Thymus (tissue), 11 donors: Measurements from ENCODE around the gene CCDC201. TPM values are rescaled to one million over a fixed set of nuclear protein-coding genes. Genes with fewer than 3 reads are reported as not detected.

ENCODE experiments used
- DNase-seq, 9 donors: peaks; one replicate each; pipeline ENCODE4 v3.0.0-alpha.2; 2013; ENCODE audit warnings: low spot score in 9 of 9, low read depth in 6 of 9, missing footprints in 1 of 9
- H3K27ac ChIP-seq, 2 donors: one replicate each; pipeline ENCODE4 v1.5.1; 2013; ENCODE audit warnings: control low read depth in 1 of 2, low read depth in 1 of 2, low read length in 1 of 2, mild to moderate bottlenecking in 1 of 2, moderate library complexity in 1 of 2
- H3K27me3 ChIP-seq, 2 donors: one replicate each; pipeline ENCODE4 v1.5.1; 2013; ENCODE audit warnings: low read length in 1 of 2; ENCODE audit not compliant: control insufficient read depth in 2 of 2, insufficient read depth in 1 of 2
- H3K36me3 ChIP-seq, 2 donors: one replicate each; pipeline ENCODE4 v1.5.1; 2013; ENCODE audit warnings: low read length in 1 of 2, mild to moderate bottlenecking in 1 of 2, moderate library complexity in 1 of 2; ENCODE audit not compliant: control insufficient read depth in 2 of 2, insufficient read depth in 2 of 2
- H3K4me1 ChIP-seq, 2 donors: one replicate each; pipeline ENCODE4 v1.5.1; 2013; ENCODE audit warnings: low read length in 2 of 2; ENCODE audit not compliant: control insufficient read depth in 2 of 2, insufficient read depth in 2 of 2
- H3K4me3 ChIP-seq, 2 donors: one replicate each; pipeline ENCODE4 v1.5.1; 2013; ENCODE audit warnings: low read length in 2 of 2, control low read depth in 1 of 2, mild to moderate bottlenecking in 1 of 2
- H3K9me3 ChIP-seq, 2 donors: one replicate each; pipeline ENCODE4 v1.5.1; 2013; ENCODE audit warnings: low read length in 1 of 2, mild to moderate bottlenecking in 1 of 2; ENCODE audit not compliant: control insufficient read depth in 2 of 2, insufficient read depth in 1 of 2
- WGBS: extraction: QIAGEN DNeasy Blood & Tissue Kit; methylation state at CpG from one replicate; pipeline ENCODE4 v1.1.7; 2013; 5-methylcytosine and 5-hydroxymethylcytosine counted together
- polyA plus RNA-seq: library from polyadenylated mRNA; stranded (reverse); fragments of 200-250 nt; gene quantifications from one replicate; pipeline ENCODE4 v1.2.3, GENCODE V29; 2013
- total RNA-seq: library from RNA; stranded (reverse); fragments of 120-200 nt; gene quantifications from one replicate; pipeline ENCODE4 v1.2.4, GENCODE V29; 2013
- donor health status: healthy.

Gene CCDC201
- total and polyA plus RNA-seq, 2 donors: under 0.01 to 0.09 TPM

DNA sequence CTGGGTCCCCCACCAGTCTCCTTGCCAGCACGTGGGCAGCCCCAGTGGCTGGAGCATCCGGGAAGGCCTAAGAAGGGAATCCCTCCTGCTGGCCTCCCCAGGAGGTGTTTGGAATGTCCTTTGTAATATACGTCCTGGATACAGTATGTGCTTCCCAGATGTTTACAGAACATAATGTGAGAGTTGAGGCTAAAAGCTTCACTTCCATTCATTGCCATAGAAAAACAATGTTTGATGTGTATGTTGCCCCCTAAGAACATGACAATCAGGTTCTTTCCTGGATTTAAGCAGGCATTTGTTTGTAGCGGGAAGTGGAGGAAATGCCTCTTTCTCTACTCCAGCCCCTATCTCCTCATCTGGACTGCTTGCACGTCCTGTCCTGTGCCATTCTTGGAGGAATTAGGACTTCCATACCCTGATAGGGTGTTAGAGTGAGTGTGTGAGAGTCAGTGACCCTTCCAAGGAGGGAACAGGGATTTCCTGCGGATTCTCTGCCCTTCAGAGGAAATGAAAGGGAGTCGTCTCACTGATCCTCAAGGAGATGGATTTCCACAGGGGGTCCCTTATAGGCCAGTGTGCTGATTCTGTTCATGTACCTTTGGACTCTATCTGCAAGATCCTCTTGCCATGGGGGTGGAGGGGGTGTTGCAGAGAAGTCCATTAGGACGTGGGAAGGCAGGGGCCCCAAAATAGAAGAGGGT lies 16.6 kb upstream of the CCDC201 start:
- WGBS: 54% methylated on average over 8 of the region's 8 CpGs
- Histone ChIP-seq H3K36me3 (no peaks in the 10 kb centered on the region), H3K27ac (no peak overlapping the region), H3K9me3 (no peaks in the 10 kb centered on the region), H3K4me1 (no peaks in the 10 kb centered on the region), H3K27me3 (peaks cover 26 to 45% of the 10 kb centered on the region in 2 donors), H3K4me3 (no peak overlapping the region)
- DNase-seq: no peak

- Histone ChIP-seq H3K27me3 (peaks cover 26 to 45% of the 10 kb centered on the region in 2 donors), H3K27ac (no peak overlapping the region), H3K4me3 (no peak overlapping the region)
Observed at GRCh38 chr7:45888993-45889366, 16.1 kb upstream of the CCDC201 start.

GRCh38 chr7:45888185-45888992 lies 15.5 kb upstream of the CCDC201 start, which contains the start of gene IGFBP1:
Gene IGFBP1 (plus strand): TSS chr7:45888488. CDS start chr7:45888653, 165 bp downstream.
- no peaks in the 10 kb centered on the region for H3K9me3 ChIP-seq
- no peak within 1 kb of the TSS for H3K27ac ChIP-seq
- H3K4me3 ChIP-seq: no peak within 1 kb of the TSS
- 6% methylated on average over 73 of the region's 73 CpGs for WGBS
- H3K4me1 ChIP-seq: no peaks in the 10 kb centered on the region
- DNase-seq: no peak
- no peaks in the 10 kb centered on the region for H3K36me3 ChIP-seq
- H3K27me3 ChIP-seq: peaks cover 26 to 45% of the 10 kb centered on the region in 2 donors

More at GRCh38 chr7:45888993-45889366, 16.1 kb upstream of the CCDC201 start:
- DNase-seq: no peak
- Histone ChIP-seq H3K36me3 (no peaks in the 10 kb centered on the region), H3K4me1 (no peaks in the 10 kb centered on the region), H3K9me3 (no peaks in the 10 kb centered on the region)
- WGBS: 11% methylated on average over 14 of the region's 14 CpGs

GRCh38 chr7:45886931-45887667 lies 14.2 kb upstream of the CCDC201 start:
- Histone ChIP-seq H3K27me3 (peaks cover 26 to 45% of the 10 kb centered on the region in 2 donors), H3K27ac (no peak overlapping the region), H3K4me3 (no peak overlapping the region), H3K36me3 (no peaks in the 10 kb centered on the region), H3K4me1 (no peaks in the 10 kb centered on the region), H3K9me3 (no peaks in the 10 kb centered on the region)
- WGBS: 95% methylated on average over 5 of the region's 5 CpGs
- no peak for DNase-seq

- no peak overlapping the region for H3K4me3 ChIP-seq
- no peaks in the 10 kb centered on the region for H3K36me3 ChIP-seq
- H3K4me1 ChIP-seq: no peaks in the 10 kb centered on the region
- WGBS: 94% methylated on average over 7 of the region's 7 CpGs
- H3K27me3 ChIP-seq: peaks cover 26 to 41% of the 10 kb centered on the region in 2 donors
- H3K27ac ChIP-seq: no peak overlapping the region
- no peaks in the 10 kb centered on the region for H3K9me3 ChIP-seq
- DNase-seq: no peak
Observed at GRCh38 chr7:45885264-45885882, 12.5 kb upstream of the CCDC201 start.

DNA sequence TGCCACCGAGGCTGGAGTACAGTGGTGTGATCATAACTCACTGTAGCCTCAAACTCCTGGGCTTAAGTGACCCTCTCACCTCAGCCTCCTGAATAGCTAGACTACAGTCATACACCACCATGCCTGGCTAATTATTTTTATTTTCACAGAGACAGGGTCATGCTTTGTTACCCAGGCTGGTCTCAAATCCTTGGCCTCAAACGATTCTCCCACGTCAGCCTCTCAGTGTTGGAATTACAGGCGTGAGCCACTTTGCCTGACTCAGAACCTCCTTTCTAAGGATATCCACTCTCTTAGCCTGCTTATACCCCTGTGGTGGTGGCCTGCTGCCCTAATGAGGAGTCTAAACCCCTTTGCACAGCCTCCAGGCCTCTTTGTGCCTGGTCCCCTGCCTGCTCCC lies 11.3 kb upstream of the CCDC201 start:
- no peak for DNase-seq
- Histone ChIP-seq H3K9me3 (no peaks in the 10 kb centered on the region), H3K36me3 (no peaks in the 10 kb centered on the region), H3K4me3 (no peak overlapping the region), H3K27ac (no peak overlapping the region), H3K4me1 (no peaks in the 10 kb centered on the region), H3K27me3 (peaks cover 19 to 28% of the 10 kb centered on the region in 2 donors)
- whole genome bisulfite sequencing: 91% methylated on average over 4 of the region's 4 CpGs

DNA sequence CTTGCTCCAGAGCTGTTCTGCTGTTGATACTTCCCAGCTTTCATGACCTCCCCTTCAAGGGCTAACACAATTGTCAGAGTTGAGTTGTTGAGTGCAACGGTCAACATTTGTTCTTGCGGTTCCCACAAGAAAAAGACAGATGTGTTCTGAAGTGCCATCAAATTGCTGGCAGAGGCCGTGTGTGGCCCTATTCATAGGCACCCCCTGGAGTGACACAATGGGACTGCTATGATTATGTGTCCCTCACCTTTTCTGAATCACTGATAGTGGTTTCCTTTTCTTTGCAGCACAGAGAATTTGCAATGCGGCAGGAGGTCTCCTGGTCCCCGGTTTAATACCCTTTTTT lies 9.6 kb upstream of the CCDC201 start:
- Histone ChIP-seq H3K4me3 (no peak overlapping the region), H3K27ac (no peak overlapping the region), H3K27me3 (peaks cover 3 to 12% of the 10 kb centered on the region in 2 donors), H3K36me3 (no peaks in the 10 kb centered on the region), H3K9me3 (no peaks in the 10 kb centered on the region), H3K4me1 (no peaks in the 10 kb centered on the region)
- 79% methylated on average over 5 of the region's 5 CpGs for WGBS
- no peak for DNase-seq

DNA sequence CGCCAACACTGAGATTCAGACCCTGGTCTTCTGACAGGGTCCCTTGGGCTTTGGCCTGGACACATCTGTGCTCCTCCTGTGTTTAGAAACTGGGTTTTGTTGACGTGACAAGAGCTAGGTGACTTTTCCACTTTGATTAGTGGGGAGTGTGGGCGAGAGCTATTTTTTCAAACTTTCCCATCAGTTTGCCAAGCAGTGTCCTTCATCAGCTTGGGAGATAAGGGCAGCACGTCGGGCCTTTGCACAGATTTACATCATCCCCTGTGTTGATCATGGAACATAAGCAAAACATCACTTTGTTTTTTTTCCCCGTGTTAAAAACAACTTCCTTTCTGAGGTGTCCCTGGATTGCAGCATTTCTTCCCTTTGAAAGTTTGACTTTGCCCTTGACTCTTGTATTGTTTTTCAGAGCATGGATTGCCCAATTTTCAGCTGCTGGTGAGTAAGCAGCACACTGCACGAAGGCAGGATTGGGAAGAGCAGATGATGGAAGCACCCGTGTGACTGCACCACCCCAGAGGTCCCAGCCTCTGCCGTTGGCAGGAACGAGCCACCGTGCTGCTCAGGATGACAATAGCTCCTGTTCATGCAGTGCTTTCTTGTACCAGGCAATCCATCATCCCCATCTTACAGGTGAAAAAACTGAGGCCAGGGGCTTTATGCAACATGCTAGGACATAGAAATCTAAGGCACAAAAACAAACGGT lies 9.0 kb upstream of the CCDC201 start:
- Histone ChIP-seq H3K27ac (no peak overlapping the region), H3K36me3 (no peaks in the 10 kb centered on the region), H3K4me1 (no peaks in the 10 kb centered on the region), H3K4me3 (no peak overlapping the region), H3K27me3 (peaks cover 0 to 6% of the 10 kb centered on the region in 2 donors), H3K9me3 (no peaks in the 10 kb centered on the region)
- DNase-seq: no peak
- 81% methylated on average over 12 of the region's 12 CpGs for WGBS
